Measurements from ENCODE around the gene SLC5A10.
"Not testable (repeated sequence)": the region's sequence is repeated elsewhere in the genome, so short reads cannot be mapped to it uniquely, and the experiment has no call there.

The SLC5A10 gene

DNA sequence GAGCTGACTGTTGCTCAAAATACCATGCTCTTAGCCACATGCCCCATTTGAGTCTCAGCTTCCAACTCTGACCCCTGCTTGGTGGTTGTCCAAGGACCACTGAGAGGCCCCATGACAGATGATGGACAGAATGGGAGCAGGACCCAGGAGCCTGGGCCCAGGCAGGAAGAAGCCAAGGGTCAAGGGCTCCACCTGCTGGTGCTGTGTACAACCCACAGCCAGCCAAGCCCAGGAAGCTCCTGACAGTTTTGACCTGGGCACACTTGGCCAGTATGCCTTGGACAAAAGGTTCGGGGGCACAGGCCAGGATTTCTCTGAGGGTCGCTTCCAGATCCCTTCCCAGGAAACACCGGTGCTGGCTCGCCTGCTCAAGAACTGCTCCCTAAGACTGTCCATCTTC is 79.8 kb downstream of the SLC5A10 start:
- DNase-seq (ENCODE audit: low read depth in 1 of 2, low spot score in 1 of 2) = peak in 1 of 2 experiments; percentile 44
- not testable (repeated sequence) for H3K4me3 ChIP-seq (replicated peaks; ENCODE audit: insufficient read depth, low read length); H3K27me3 ChIP-seq (ENCODE audit: insufficient read depth, poor library complexity, severe bottlenecking); H3K27ac ChIP-seq (replicated peaks)

GRCh38 chr17:19032377-19032988 is 80.5 kb downstream of the SLC5A10 start:
- H3K27me3 ChIP-seq (ENCODE audit: insufficient read depth, poor library complexity, severe bottlenecking); DNase-seq (ENCODE audit: low read depth in 1 of 2, low spot score in 1 of 2); H3K27ac ChIP-seq (replicated peaks); H3K4me3 ChIP-seq (replicated peaks; ENCODE audit: insufficient read depth, low read length): not testable (repeated sequence)

DNA sequence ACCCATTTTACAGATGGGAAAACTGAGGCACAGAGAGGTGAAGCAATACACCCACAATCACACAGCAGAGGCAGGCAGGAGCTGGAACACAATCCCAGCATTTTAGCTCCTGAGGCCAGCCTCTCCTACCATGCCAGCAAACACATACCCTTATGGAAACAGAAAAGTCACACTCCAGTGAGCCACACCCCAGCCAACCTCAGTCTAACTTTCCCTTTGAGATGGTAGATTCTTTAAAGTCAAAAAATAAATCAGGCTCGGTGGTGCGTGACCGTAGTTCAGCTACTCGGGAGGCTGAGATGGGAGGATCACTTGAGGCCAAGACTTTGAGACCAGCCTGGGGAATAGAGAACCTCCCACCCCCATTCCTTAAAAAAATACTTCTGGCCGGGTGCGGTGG is 84.2 kb downstream of the SLC5A10 start:
- H3K4me3 ChIP-seq (replicated peaks; ENCODE audit: insufficient read depth, low read length); DNase-seq (ENCODE audit: low read depth in 1 of 2, low spot score in 1 of 2); H3K27me3 ChIP-seq (ENCODE audit: insufficient read depth, poor library complexity, severe bottlenecking); H3K27ac ChIP-seq (replicated peaks): not testable (repeated sequence)

DNA sequence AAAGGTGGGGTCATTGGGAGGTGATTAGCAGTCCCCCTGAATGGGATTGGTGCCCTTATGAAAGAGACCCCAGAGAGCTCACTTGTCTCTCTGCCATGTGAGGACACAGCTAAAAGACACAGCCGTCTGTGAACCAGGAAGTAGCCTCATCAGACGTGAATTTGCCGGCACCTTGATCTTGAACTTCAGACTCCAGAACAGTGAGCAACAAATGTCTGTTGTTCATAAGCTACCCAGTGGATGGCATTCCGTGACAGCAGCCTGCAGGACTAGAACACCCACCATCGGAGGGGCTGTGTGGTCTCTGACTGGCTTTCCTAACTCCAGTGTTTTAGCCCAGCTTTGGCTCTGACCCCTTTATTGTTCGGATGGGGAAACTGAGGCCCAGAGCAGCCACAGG is 85.6 kb downstream of the SLC5A10 start:
- H3K27ac ChIP-seq (replicated peaks); H3K27me3 ChIP-seq (ENCODE audit: insufficient read depth, poor library complexity, severe bottlenecking); H3K4me3 ChIP-seq (replicated peaks; ENCODE audit: insufficient read depth, low read length); DNase-seq (ENCODE audit: low read depth in 1 of 2, low spot score in 1 of 2): not testable (repeated sequence)

GRCh38 chr17:19038007-19038406 is 86.0 kb downstream of the SLC5A10 start:
- not testable (repeated sequence) for H3K27ac ChIP-seq (replicated peaks); H3K27me3 ChIP-seq (ENCODE audit: insufficient read depth, poor library complexity, severe bottlenecking); DNase-seq (ENCODE audit: low read depth in 1 of 2, low spot score in 1 of 2); H3K4me3 ChIP-seq (replicated peaks; ENCODE audit: insufficient read depth, low read length)

- not testable (repeated sequence) for H3K27me3 ChIP-seq (ENCODE audit: insufficient read depth, poor library complexity, severe bottlenecking); H3K4me3 ChIP-seq (replicated peaks; ENCODE audit: insufficient read depth, low read length); DNase-seq (ENCODE audit: low read depth in 1 of 2, low spot score in 1 of 2); H3K27ac ChIP-seq (replicated peaks)
These were observed 86.8 kb downstream of the SLC5A10 start for GRCh38 chr17:19038730-19039129.

DNA sequence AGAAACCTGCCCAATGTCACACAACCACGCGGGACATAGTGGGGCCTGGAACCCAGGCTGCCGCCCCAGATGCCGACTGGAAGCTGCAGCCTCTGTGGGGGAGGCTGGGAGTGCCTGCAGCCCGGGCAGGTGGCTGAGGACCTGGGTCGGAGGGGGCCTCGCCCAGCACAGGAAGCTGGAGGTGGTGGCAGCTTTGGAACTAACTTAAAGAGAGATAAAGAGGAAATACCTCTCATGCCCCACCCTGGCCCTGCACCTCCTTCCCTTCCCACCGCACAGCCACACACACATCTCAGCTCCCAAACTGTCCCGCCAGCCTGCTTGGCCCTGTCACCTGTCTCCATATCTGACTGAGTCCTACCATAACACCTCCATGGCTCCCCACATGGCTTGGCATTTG is 88.4 kb downstream of the SLC5A10 start:
- H3K27me3 ChIP-seq (ENCODE audit: insufficient read depth, poor library complexity, severe bottlenecking); H3K27ac ChIP-seq (replicated peaks); H3K4me3 ChIP-seq (replicated peaks; ENCODE audit: insufficient read depth, low read length); DNase-seq (ENCODE audit: low read depth in 1 of 2, low spot score in 1 of 2): not testable (repeated sequence)

- not testable (repeated sequence) for H3K27me3 ChIP-seq (ENCODE audit: insufficient read depth, poor library complexity, severe bottlenecking); H3K27ac ChIP-seq (replicated peaks); H3K4me3 ChIP-seq (replicated peaks; ENCODE audit: insufficient read depth, low read length); DNase-seq (ENCODE audit: low read depth in 1 of 2, low spot score in 1 of 2)
These were observed 89.9 kb downstream of the SLC5A10 start for GRCh38 chr17:19041871-19042270.

- DNase-seq (ENCODE audit: low read depth in 1 of 2, low spot score in 1 of 2); H3K27ac ChIP-seq (replicated peaks); H3K4me3 ChIP-seq (replicated peaks; ENCODE audit: insufficient read depth, low read length); H3K27me3 ChIP-seq (ENCODE audit: insufficient read depth, poor library complexity, severe bottlenecking): not testable (repeated sequence)
These were observed 90.4 kb downstream of the SLC5A10 start for GRCh38 chr17:19042369-19042768.

DNA sequence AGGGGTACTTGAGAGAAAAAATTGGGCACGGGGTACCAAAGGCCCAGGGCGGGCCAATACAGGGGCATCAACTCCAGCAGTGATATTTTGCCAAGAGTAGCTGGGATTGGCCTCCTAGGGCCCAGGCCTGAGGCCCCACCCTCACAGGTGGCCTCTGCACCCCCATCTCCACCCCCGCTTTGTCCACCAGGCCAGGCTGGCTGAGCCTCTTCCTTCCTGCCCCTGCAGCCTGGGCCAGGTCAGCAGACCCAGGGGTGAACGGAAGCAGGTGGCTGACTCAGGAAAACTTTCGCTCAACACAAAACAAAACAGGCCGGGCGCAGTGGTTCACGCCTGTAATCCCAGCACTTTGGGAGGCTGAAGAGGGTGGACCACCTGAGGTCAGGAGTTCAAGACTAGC is 91.1 kb downstream of the SLC5A10 start:
- not testable (repeated sequence) for H3K27ac ChIP-seq (replicated peaks); H3K27me3 ChIP-seq (ENCODE audit: insufficient read depth, poor library complexity, severe bottlenecking); DNase-seq (ENCODE audit: low read depth in 1 of 2, low spot score in 1 of 2); H3K4me3 ChIP-seq (replicated peaks; ENCODE audit: insufficient read depth, low read length)

- not testable (repeated sequence) for DNase-seq (ENCODE audit: low read depth in 1 of 2, low spot score in 1 of 2); H3K27me3 ChIP-seq (ENCODE audit: insufficient read depth, poor library complexity, severe bottlenecking); H3K27ac ChIP-seq (replicated peaks); H3K4me3 ChIP-seq (replicated peaks; ENCODE audit: insufficient read depth, low read length)
These were observed 92.7 kb downstream of the SLC5A10 start for GRCh38 chr17:19044643-19045042.

DNA sequence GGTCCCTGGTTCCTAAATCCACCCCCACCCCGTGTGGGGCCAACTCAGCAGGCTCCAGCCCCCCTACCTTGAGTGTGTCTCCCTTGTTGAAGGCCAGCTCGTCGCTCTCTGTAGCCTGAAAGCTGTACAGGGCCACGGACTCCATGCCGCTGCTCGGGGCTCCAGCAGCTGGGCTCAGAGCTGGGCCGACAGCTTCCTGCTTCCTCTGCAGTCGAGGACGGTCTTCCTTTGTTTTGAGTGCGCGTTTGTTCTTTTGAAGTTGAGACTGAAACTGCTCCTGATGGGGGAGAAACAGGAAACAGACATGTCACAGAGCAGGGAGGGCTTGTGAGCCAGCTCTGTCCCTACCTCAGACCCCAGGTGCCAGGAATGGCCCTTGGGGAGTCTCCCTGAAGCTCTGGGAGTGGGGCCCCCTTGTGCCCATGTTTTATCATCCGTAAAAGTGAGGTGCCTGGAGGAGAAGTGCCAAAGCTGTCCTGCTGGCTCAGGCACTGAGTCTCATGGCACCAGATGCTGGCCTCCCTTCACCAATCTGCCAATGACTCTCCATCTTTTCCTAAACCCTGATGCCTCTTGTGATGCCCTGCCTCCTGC is 94.9 kb downstream of the SLC5A10 start, which contains the start of gene GRAP:
Gene GRAP, minus strand, starts transcription at position 176 of the 594 bp plus-strand sequence. Its CDS starts 31 bp downstream, at position 145.
- H3K27ac ChIP-seq (replicated peaks); DNase-seq (ENCODE audit: low read depth in 1 of 2, low spot score in 1 of 2); H3K4me3 ChIP-seq (replicated peaks; ENCODE audit: insufficient read depth, low read length); H3K27me3 ChIP-seq (ENCODE audit: insufficient read depth, poor library complexity, severe bottlenecking): not testable (repeated sequence)

DNA sequence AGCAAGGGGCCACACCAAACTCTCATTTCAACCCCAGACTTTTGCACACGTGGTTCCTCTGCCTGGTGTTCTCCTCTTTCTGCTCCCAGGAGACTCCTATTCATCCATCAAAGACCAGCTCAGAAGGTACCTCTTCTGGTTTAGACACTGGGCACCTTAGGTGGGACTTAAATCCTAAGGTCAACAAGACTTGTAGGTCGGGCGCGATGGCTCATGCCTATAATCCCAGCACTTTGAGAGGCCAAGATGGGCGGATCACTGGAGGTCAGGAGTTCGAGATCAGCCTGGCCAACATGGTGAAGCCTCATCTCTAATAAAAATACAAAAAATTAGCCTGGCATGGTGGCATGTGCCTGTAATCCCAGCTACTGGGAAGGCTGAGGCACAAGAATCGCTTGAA is 95.5 kb downstream of the SLC5A10 start:
- H3K27me3 ChIP-seq (ENCODE audit: insufficient read depth, poor library complexity, severe bottlenecking); DNase-seq (ENCODE audit: low read depth in 1 of 2, low spot score in 1 of 2); H3K4me3 ChIP-seq (replicated peaks; ENCODE audit: insufficient read depth, low read length); H3K27ac ChIP-seq (replicated peaks): not testable (repeated sequence)

DNA sequence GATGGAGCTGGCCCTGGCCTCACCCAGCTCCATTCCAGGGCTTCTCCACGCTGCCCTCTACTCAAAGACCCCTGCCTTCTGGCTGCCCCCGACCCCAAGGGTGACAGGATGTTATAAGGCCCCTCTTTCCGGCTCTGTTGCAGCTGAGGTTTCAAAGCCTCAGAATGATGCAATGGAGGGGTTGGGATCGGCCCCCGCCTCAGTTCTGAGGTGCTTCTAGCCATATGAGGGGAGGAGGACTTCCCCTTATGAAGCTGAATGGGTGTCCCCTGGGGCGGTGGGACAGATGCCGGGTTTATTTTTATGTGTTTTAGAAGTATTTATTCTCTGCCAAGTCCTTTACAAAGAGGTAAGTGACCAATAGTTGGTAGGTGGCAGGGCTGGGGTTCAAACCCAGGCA is 96.9 kb downstream of the SLC5A10 start:
- not testable (repeated sequence) for H3K27ac ChIP-seq (replicated peaks)

GRCh38 chr17:19055447-19055846 is 103.5 kb downstream of the SLC5A10 start:
- DNase-seq (ENCODE audit: low read depth in 1 of 2, low spot score in 1 of 2); H3K4me3 ChIP-seq (replicated peaks; ENCODE audit: insufficient read depth, low read length); H3K27ac ChIP-seq (replicated peaks); H3K27me3 ChIP-seq (ENCODE audit: insufficient read depth, poor library complexity, severe bottlenecking): not testable (repeated sequence)

More for the DNA sequence above, 96.9 kb downstream of the SLC5A10 start:
- H3K27me3 ChIP-seq (ENCODE audit: insufficient read depth, poor library complexity, severe bottlenecking); H3K4me3 ChIP-seq (replicated peaks; ENCODE audit: insufficient read depth, low read length); DNase-seq (ENCODE audit: low read depth in 1 of 2, low spot score in 1 of 2): not testable (repeated sequence)
